IPS-15b (cell line): ENCODE measurements around the gene PODXL2.

Source experiments
- H3K27me3 ChIP-seq: one replicate; pipeline ENCODE4 v1.6.1; 2013; ENCODE audit warnings: low read length; ENCODE audit not compliant: control insufficient read depth, insufficient read depth
- H3K36me3 ChIP-seq: one replicate; pipeline ENCODE4 v1.6.1; 2013; ENCODE audit warnings: low read length; ENCODE audit not compliant: control insufficient read depth, insufficient read depth
- H3K4me1 ChIP-seq: one replicate; pipeline ENCODE4 v1.6.1; 2013; ENCODE audit warnings: mild to moderate bottlenecking, low read length; ENCODE audit not compliant: control insufficient read depth, insufficient read depth
- H3K4me3 ChIP-seq: one replicate; pipeline ENCODE4 v1.5.1; 2013; ENCODE audit warnings: low read depth, low read length
- H3K9ac ChIP-seq: one replicate; pipeline ENCODE4 v1.6.1; 2013; ENCODE audit warnings: low read depth, mild to moderate bottlenecking, low read length
- H3K9me3 ChIP-seq: one replicate; pipeline ENCODE4 v1.6.1; 2013; ENCODE audit warnings: mild to moderate bottlenecking, low read length; ENCODE audit not compliant: control insufficient read depth, insufficient read depth

Gene PODXL2

DNA sequence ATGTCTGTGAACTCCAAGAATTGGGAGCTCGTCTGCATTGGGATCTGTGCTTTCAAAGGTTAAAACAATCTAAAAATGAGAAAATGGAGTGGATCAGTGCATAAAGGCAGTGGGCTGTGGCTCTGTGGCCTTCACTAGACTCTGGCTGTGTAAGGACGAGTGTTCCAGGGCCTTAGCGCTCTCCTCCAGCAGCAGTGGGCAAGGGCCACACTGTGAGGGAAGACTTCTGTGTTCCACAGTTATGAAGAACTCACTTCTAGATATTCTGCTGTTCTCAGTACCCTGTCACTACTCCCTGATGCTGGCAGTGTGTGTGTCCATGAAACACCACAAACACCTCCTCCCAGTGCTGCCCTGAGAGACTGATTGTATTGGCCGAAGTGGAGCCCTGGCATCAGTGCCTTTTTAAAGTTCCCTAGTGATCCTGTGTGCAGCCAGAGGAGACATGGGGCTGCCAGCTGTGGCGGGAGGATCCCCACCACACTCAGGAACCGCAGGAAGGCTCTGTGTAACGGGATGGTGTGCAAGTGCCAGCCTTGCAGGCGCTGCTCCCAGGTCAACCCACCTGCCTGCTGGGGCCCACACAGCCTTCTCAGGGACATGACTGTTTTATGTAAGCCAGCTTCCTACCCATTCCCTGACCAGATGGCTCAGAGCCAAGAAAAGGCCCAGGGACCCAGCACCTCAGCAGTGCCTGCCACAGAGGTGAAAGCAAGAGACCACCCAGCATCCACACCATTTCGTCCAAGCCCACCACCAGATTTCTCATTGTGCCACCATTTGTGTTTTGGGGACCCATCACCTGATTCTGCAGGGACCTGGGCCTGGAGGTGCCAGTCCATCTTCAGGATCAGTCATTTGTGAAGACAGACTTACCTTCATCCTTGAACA lies 84.1 kb downstream of the PODXL2 start:
- no peak overlapping the region for H3K4me3 ChIP-seq
- H3K4me1 ChIP-seq: peaks cover 2% of the 10 kb centered on the region
- H3K27me3 ChIP-seq: no peaks in the 10 kb centered on the region
- H3K9ac ChIP-seq: no peak overlapping the region
- H3K9me3 ChIP-seq: no peaks in the 10 kb centered on the region
- H3K36me3 ChIP-seq: no peaks in the 10 kb centered on the region

DNA sequence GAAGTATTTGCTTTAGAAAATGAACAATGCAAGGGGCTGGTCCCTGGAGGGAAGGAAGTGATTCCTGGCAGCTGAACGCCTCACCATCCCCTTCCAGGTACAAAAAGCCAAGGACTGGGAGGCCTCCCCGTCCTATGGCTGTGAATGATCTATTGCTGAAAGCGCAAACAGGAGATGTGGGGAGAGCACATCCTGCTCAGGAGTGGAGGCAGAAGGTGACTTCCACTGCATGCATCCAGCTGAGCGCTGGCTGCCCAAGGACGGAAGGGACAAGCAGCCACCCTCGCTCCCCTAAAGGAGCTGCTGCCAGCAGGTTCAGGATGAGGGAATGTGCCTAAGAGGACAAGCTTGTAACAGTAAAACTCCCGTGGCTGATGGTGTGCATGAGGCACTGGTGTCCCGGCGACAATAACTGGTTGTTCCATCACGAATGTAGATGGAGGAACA lies 85.2 kb downstream of the PODXL2 start:
- H3K4me1 ChIP-seq: peaks cover 2% of the 10 kb centered on the region
- H3K27me3 ChIP-seq: no peaks in the 10 kb centered on the region
- H3K9me3 ChIP-seq: no peaks in the 10 kb centered on the region
- no peaks in the 10 kb centered on the region for H3K36me3 ChIP-seq
- no peak overlapping the region for H3K4me3 ChIP-seq
- H3K9ac ChIP-seq: no peak overlapping the region

DNA sequence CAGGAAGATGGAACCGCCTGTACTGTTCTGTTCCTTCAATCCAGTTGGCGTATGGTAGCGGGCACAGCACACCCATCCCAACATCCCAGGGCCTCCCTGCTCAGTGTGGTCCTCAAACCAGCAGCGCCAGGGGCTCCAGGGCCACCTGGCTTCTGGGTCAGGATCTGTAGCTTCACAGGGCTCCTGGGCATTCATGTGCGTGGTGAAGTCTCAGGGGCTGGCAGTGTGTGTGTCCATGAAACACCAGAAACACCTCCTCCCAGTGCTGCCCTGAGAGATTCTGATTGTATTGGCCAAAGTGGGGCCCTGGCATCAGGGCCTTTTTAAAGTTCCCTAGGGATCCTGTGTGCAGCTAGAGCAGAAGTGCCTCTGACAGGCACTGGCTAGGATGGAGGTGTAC lies 85.9 kb downstream of the PODXL2 start:
- Histone ChIP-seq H3K9me3 (no peaks in the 10 kb centered on the region), H3K27me3 (no peaks in the 10 kb centered on the region), H3K36me3 (no peaks in the 10 kb centered on the region), H3K4me3 (no peak overlapping the region), H3K9ac (no peak overlapping the region), H3K4me1 (peaks cover 2% of the 10 kb centered on the region)

DNA sequence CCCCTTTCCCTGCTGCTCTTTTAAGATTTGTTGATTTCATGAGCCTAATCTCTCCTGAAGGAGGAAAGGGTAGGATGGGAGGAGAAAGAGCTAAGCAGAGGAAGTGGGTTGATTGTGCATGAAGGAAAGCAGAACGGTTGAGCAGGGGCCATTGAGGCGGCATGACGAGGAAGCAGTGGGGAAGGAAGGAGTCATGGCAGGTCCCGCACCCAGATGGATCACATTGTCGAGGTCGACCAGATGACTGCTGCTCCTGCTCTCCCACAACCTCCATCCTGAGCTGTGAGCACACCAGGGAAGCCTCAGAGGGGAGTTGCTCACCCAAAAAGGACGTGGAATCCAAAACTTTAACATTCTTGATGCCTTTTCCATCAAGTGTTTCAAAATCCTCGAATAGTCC lies 86.5 kb downstream of the PODXL2 start:
- no peaks in the 10 kb centered on the region for H3K36me3 ChIP-seq
- H3K9ac ChIP-seq: no peak overlapping the region
- no peaks in the 10 kb centered on the region for H3K27me3 ChIP-seq
- H3K9me3 ChIP-seq: no peaks in the 10 kb centered on the region
- H3K4me3 ChIP-seq: no peak overlapping the region
- H3K4me1 ChIP-seq: peaks cover 2% of the 10 kb centered on the region

DNA sequence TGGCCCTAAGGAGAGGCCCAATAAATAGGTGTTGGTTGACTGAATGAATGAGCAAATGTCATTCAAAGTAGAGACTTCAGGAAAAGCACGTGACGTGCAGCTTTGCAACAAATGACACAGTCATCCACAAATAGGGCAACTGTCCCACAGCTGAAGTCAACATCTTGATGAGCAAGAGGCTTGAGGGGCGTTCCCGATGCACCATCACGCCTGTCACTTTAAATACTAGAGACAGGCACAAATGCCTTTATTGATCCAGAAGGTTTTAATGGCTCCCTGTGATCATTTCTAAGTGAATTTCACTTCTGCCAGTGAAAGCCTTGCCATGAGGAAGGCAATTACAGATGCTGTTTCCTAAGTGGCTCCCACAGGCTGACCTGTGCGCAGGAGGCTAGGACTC lies 87.4 kb downstream of the PODXL2 start:
- H3K9ac ChIP-seq: no peak overlapping the region
- H3K27me3 ChIP-seq: no peaks in the 10 kb centered on the region
- no peaks in the 10 kb centered on the region for H3K9me3 ChIP-seq
- H3K36me3 ChIP-seq: no peaks in the 10 kb centered on the region
- no peak overlapping the region for H3K4me3 ChIP-seq
- peaks cover under 1% of the 10 kb centered on the region for H3K4me1 ChIP-seq

DNA sequence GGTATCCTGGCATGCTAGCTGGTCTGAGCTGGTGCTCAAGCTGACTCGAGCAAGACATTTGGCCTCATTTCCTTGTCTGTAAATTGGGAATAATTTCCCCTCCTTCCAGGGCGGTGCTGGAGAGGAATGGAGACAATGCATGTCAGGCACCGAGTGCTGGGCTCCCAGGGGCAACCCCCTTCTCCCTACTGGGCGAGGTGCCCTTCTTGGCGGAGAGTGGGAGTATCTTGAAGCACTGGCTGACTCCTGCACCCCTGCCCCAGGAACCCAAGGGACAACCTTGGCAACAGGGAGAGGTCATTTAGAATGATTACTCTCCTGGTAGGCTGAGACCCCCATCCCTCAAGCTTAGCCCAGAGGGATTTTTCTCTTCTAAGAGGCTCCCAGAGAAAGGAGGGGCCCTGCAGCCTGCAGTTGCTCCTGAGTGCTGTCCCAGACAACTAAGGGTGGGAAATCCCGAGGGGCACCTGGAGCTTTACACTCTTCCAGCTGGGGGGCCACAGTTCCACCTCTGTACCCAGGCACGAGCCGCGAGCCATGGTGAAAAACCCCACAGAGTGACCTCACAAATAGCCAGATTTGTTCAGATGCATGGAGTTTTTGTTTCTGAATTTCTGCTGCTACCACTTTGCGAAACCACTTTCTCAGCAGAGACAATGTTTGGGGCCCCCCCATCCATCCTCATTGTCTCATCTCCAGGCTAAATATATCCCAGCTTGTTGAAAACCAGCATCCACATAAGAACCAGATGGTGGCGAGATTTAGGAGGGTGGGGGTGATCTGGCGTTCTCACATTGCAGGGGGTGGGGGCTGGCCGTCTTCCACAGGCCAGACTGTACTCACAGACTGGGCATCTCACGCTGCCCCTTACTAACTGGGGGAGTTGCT lies 88.6 kb downstream of the PODXL2 start:
- H3K9ac ChIP-seq: no peak overlapping the region
- H3K27me3 ChIP-seq: no peaks in the 10 kb centered on the region
- H3K4me1 ChIP-seq: no peaks in the 10 kb centered on the region
- no peak overlapping the region for H3K4me3 ChIP-seq
- H3K9me3 ChIP-seq: no peaks in the 10 kb centered on the region
- no peaks in the 10 kb centered on the region for H3K36me3 ChIP-seq

DNA sequence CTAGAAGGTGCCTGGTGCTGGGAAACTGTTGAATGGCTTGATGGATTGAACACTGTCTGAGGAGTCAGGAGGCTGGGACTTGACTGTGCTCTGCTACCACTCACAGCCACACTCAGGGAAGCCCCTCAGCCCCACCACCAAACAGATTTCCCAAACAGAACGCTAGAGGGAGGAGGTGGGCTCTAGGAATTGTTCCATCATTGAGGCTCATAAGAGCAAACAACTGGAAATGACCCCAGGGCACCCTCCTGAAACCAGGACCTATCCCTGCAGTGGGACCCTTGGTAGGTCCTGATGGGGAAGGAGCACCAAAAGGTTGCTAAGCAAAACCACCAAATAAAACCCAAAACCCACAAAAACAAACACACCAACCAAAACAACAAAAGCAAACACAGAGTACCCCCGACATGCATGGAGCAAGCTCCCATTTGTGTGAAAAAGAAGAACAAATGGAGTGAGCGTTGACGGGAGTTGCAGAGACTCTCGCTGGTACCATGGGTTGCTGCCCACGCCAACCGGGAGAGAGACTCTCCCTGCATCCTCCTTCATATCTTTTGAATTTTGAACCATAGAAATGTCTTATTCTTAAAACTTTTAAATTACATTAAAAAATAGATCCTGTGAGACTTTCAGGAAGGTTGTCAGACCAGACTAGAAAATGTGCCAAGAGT lies 89.4 kb downstream of the PODXL2 start:
- Histone ChIP-seq H3K9ac (no peak overlapping the region), H3K9me3 (no peaks in the 10 kb centered on the region), H3K36me3 (no peaks in the 10 kb centered on the region), H3K4me3 (no peak overlapping the region), H3K27me3 (no peaks in the 10 kb centered on the region), H3K4me1 (no peaks in the 10 kb centered on the region)

DNA sequence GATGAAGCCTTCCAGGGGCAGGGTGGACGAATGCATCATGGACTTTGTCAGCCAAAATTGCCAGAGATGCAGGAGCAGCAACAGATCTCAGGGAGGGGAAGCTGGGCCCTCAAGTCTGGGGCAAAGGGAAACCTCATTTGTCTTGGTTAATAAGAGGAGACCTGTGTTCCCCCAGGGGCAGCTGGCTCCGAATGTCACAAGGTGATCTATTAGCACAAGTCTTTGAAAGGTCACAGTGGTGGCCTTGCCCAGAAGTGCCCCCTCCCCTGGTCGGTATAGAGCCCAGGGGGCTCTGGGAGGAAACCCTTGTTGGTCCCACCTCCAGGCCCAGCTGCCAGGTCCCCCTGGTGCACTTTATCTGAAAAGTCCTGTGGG lies 89.9 kb downstream of the PODXL2 start:
- Histone ChIP-seq H3K9me3 (no peaks in the 10 kb centered on the region), H3K9ac (no peak overlapping the region), H3K4me1 (no peaks in the 10 kb centered on the region)

DNA sequence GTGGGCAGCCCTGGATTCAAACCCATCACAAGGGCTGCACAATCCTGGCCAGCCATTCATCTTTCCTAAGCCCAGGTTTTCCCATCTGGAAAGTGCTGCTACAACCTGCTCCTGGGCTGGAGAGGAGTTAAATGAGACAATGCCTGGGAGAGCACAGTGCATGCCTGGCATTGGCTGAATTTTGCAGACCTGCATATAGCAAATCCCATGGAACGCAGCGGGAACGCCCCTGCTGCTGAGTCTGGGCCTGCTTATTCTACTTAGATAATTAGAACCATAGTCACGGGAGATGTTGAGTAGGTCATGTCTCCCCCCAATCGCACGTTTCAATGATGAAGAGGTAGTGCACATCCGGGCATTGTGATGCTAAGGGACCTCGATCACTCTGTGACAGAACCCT lies 90.4 kb downstream of the PODXL2 start:
- no peak overlapping the region for H3K9ac ChIP-seq
- no peaks in the 10 kb centered on the region for H3K36me3 ChIP-seq
- H3K9me3 ChIP-seq: no peaks in the 10 kb centered on the region
- H3K27me3 ChIP-seq: no peaks in the 10 kb centered on the region
- H3K4me1 ChIP-seq: no peaks in the 10 kb centered on the region
- H3K4me3 ChIP-seq: no peak overlapping the region

More for the DNA sequence above, 89.9 kb downstream of the PODXL2 start:
- Histone ChIP-seq H3K36me3 (no peaks in the 10 kb centered on the region), H3K4me3 (no peak overlapping the region), H3K27me3 (no peaks in the 10 kb centered on the region)

DNA sequence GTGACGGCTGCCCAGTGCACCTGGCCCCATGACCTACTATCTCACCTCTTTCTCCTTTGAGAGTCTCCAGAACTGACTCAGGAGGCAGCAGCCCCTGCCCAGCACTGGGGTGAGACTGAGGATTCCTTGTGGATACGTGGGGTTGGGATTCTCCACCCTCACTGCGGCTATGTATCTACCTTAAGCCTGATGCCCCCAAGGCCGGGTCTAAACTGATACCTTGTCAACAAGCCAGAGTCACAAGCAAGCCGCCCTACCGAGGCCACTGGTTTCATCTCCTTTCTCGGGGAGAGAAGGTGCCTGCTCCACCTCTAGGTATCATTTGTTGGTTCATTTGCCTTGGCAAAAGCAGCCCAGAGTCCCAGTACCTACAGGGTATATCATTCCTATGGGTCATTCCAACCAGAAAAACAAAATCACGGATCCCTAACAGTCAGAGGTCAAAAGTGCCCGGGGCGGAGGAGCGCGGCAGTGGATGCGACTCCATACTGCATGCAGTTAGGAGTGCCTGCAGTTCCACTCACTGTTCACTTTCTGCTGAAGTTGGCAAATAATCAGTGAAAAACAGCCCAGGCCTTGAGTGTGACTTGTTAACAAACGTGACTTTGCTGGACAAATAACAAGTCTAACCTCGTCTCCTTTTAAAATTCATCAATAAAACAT lies 91.3 kb downstream of the PODXL2 start:
- no peaks in the 10 kb centered on the region for H3K4me1 ChIP-seq
- H3K36me3 ChIP-seq: no peaks in the 10 kb centered on the region
- H3K9me3 ChIP-seq: no peaks in the 10 kb centered on the region
- no peak overlapping the region for H3K4me3 ChIP-seq
- H3K9ac ChIP-seq: no peak overlapping the region
- H3K27me3 ChIP-seq: no peaks in the 10 kb centered on the region
